ENCODE measurements around the gene FAM200C.

Gene FAM200C

GRCh38 chr5:160366230-160366629, 33.6 kb downstream of the FAM200C start:
- DNase-seq, result no peak

GRCh38 chr5:160363660-160364395, 36.0 kb downstream of the FAM200C start:
- no peak for DNase-seq

- DNase-seq, result no peak
These were observed 36.6 kb downstream of the FAM200C start for GRCh38 chr5:160363211-160363610.

- no peak for DNase-seq
These were observed 38.1 kb downstream of the FAM200C start for GRCh38 chr5:160361624-160362228.

- DNase-seq, result no peak
These were observed 39.5 kb downstream of the FAM200C start for GRCh38 chr5:160360310-160360709.

- no peak for DNase-seq
These were observed 40.0 kb downstream of the FAM200C start for GRCh38 chr5:160359816-160360215.

GRCh38 chr5:160359242-160359641, 40.6 kb downstream of the FAM200C start:
- DNase-seq, result no peak

GRCh38 chr5:160357861-160358411, 41.9 kb downstream of the FAM200C start:
- DNase-seq, result no peak

- no peak for DNase-seq
These were observed 42.5 kb downstream of the FAM200C start for GRCh38 chr5:160357394-160357793.

- DNase-seq, result no peak
These were observed 43.1 kb downstream of the FAM200C start for GRCh38 chr5:160356550-160357347.

- DNase-seq, result no peak
These were observed 45.2 kb downstream of the FAM200C start for GRCh38 chr5:160354666-160355065.

- no peak for DNase-seq
These were observed 46.5 kb downstream of the FAM200C start for GRCh38 chr5:160353379-160353778.

- no peak for DNase-seq
These were observed 47.5 kb downstream of the FAM200C start for GRCh38 chr5:160352308-160352707.

GRCh38 chr5:160349935-160350303, 49.9 kb downstream of the FAM200C start:
- no peak for DNase-seq

- no peak for DNase-seq
These were observed 50.5 kb downstream of the FAM200C start for GRCh38 chr5:160349249-160349934.

GRCh38 chr5:160348080-160348479, 51.8 kb downstream of the FAM200C start:
- DNase-seq, result no peak

GRCh38 chr5:160347448-160347847, 52.4 kb downstream of the FAM200C start:
- DNase-seq, result no peak

Measured in activated CD4-positive, alpha-beta T cell treated with anti-CD3 and anti-CD28 coated beads, Interleukin-2, amount 50 U/mL, for 1 hour (primary cell).